GM21367 (cell line): Measurements from ENCODE around the gene MAP1LC3B2.

Experiments used
- ATAC-seq: cut with Tn5 transposase; IDR thresholded peaks from one replicate; pipeline ENCODE4 v1.9.1; 2021; ENCODE audit not compliant: unreplicated experiment

MAP1LC3B2 gene

DNA sequence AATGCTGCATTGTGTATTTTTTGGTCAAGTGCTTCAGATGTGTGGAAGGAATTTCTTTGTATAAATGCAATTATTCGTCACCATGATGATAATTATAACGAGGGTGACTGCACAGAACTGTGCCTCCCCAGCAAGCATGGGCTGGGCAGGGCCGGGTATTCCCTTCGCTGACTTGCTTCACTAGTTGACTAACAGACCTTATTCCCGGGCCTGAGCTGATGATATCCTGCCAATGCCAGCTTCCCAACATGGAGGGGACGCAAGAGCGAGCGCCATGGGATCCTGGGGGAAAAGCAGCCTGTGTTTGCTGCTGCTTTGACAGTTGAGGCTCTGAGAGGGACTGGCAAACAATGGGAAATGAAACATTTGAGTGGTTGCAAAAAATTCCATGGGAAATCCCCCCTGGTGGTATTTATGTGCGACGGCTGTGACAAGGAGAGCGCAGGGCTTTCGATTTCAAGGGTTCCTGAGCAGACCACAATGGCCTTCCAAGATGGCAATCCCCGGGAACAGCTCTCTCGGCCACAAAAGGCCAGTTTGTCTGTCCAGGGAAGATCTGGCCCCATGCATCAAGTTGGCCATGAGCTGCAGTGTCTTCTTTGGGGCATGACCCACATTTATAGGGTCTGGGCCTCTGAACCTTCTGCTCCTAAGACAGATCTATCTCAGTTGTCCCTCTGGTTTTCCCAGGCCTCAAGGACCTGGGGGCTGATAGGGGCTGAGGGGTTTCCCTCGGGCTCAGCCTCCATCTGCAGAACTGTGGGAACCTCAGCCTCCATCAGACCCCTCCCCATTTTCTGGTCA is 21.9 kb upstream of the MAP1LC3B2 start:
- ATAC-seq, result no peak

GRCh38 chr12:116538076-116538591 is 21.0 kb upstream of the MAP1LC3B2 start:
- peak; percentile 42 for ATAC-seq

DNA sequence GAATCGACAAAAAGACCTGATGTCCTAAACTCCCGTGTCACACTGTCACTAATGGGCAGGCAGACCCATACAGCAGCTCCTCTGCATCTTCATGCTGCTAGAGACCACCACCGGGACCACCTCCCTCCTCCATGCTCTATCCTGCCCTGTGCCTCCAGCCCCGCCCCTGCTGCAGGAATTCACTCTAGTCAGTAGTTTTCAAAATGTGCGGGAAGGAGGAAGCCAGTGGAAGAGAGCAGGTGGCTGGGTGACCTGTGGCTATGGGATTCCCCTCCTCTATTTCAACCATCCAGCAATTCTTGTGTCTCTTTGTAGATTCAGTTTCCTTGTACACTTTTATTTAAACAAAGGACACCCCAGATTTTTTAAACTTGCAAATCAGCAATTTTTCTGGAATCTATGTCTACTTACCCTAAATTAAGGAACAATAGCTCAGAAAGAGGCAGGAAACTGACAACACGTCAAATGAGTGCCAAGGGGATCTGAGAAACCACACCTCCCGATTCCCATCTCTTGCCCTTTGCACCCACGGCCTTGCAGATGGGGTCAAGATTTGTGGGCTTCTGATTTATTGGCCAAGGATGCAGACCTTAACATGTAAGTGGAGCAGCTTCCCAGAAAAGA is 20.4 kb upstream of the MAP1LC3B2 start:
- ATAC-seq, result no peak

- no peak for ATAC-seq
Observed at GRCh38 chr12:116539361-116539771, 19.8 kb upstream of the MAP1LC3B2 start.

GRCh38 chr12:116539905-116540482 is 19.2 kb upstream of the MAP1LC3B2 start:
- no peak for ATAC-seq

GRCh38 chr12:116540622-116541152 is 18.5 kb upstream of the MAP1LC3B2 start:
- ATAC-seq, result no peak

DNA sequence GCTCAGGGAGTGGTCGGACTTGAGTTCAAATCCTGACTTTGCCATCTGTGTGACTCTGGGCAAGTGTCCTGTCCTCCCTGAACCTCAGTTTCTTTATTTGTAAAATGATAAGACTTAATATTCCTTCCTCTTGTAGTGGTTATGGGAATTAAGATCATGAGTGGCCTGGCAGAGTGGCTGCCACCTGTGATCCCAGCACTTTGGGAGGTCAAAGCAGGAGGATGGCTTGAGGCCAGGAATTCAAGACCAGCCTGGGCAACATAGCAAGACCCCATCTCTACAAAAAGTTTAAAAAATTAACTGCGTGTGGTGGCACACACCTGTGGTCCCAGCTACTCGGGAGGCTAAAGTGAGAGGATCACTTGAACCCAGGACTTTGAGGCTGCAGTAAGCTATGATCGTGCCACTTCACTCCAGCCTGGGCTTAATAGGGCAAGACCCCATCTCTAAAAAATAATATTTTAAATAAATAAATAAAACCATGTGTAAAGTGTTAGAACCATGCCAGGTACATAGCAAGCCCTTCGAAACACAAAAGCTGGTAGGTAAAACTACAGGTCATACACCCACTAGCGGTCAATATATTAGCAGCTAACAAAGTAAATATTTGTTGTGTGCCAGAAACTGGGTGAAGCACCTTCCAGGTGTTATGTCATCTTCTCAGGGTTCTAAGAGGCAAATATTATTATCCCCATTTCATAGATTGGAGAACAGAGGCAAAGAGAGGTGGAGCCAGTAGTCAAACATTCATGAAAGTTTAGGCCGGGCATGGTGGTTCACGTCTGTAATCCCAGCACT is 17.4 kb upstream of the MAP1LC3B2 start:
- no peak for ATAC-seq

- ATAC-seq, result no peak
Observed at GRCh38 chr12:116542345-116542956, 16.7 kb upstream of the MAP1LC3B2 start.

GRCh38 chr12:116544656-116545055 is 14.5 kb upstream of the MAP1LC3B2 start:
- ATAC-seq, result no peak

- no peak for ATAC-seq
Observed at GRCh38 chr12:116545144-116545543, 14.0 kb upstream of the MAP1LC3B2 start.

GRCh38 chr12:116545936-116546335 is 13.2 kb upstream of the MAP1LC3B2 start:
- ATAC-seq, result no peak

GRCh38 chr12:116547955-116548501 is 11.2 kb upstream of the MAP1LC3B2 start:
- peak; percentile 83 for ATAC-seq

DNA sequence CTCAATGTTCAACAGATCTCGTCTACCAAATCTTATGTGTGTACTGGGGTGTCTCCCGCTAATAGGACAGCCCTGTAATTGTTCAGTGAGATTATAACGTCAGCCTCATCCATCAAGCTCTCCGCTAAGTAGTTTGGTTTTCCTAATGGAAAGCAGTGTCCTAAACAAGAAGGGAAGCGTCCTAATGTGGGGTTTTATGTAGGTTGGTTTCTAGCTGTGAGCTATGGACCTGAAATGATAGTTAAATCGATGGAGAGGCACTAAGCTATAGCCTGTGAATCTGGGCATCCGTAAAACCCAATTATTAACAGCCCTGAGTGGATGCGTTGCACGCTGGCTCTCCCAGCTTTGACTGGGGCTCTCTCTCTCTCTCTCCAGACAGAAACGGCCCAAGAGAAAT is 9.2 kb upstream of the MAP1LC3B2 start:
- no peak for ATAC-seq

- no peak for ATAC-seq
Observed at GRCh38 chr12:116551151-116551550, 8.0 kb upstream of the MAP1LC3B2 start.

DNA sequence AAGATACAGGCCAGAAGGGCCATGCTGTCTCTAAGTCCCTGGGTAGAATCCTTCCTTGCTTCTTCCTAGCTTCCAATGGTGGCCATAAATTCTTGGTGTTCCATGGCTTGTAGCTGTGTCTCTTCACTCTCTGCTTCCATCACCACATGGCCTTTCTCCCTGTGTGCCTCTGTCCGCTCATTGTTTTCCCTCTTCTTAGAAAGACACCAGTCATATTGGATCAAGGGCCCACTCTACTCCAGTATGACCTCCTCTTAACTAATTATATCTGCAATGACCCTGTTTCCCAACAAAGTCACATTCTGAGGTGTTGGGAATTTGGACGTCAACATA is 7.6 kb upstream of the MAP1LC3B2 start:
- no peak for ATAC-seq

- no peak for ATAC-seq
Observed at GRCh38 chr12:116551952-116552772, 7.0 kb upstream of the MAP1LC3B2 start.

DNA sequence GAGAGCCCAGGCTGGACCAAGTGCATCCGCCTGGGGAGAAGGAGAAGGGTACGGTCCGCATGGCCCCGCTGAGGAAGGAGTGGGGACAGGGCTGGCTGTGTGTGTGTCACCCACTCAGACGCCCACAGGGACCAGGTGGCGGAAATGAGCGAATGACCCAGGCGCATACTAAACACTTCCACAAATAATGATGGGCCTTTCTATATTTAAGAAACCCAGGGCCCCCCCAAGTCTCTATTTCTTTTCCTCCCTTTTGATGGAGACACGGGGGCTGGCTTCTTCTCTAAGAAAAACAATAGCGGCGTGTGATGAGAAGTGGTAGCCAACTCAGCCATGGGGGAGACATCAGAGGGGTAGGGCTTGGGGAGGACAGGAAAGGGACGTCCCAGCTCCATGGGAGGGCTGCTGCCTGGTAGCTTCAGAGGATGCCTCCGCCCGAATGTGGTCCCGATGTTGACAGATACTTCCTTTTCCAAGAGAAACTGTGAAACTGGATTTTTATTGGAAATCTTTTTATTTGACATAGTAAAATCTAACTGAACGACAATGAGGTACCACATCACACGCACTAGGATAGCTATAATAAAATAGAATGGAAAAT is 6.3 kb upstream of the MAP1LC3B2 start:
- no peak for ATAC-seq

DNA sequence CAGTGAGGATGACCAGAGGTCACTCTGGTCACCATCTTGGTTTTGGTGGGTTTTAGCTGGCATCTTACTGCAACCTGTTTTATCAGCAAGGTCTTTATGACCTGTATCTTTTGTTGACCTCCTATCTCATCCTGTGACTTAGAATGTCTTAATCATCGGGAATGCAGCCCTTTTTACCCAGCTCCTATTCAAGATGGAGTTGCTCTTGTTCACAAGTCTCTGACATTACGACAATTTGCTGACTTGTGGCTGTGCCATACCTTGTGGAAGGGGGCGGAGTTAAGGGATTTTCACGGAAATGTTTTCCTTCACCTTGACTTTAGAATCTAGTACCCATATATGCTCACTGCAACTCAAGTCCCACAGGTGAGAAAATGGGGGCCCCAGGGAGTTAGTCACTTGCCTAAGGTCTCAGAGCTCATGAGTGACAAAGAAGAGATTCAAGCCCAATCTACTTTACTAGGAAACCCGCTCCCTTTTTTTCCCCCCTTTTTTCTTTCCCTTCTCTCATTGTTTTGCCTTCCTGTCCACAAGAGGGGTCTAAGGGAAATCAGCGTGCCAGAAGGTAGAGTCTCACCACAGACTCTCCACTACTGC is 2.7 kb upstream of the MAP1LC3B2 start:
- no peak for ATAC-seq
